ENCODE data around the gene ZGPAT.

- TF ChIP-seq CTCF (IDR thresholded peaks at IDR 0.05 in 4 of 5, conservative IDR thresholded peaks at IDR 0.05 in 1 of 5), result no peak
- no peak for TF ChIP-seq POLR2A (IDR thresholded peaks at IDR 0.05)
These were observed 37.6 kb downstream of the ZGPAT start for GRCh38 chr20:63745424-63745805.
